PC-9 (cell line): ENCODE results near the gene DPYSL5. TPM values are rescaled to one million over a fixed set of nuclear protein-coding genes. Genes with fewer than 3 reads are reported as not detected.

Experiments used
- BruUV-seq: library from RNA; stranded (reverse); fragments of 400-500 nt; replicated peaks from 2 replicates; lab custom pipeline; 2021; lab: Mats Ljungman, UMichigan
- CTCF ChIA-PET: fragments of 300-600 bp; sonication (Branson Sonifier 250); formaldehyde crosslinking; loops from one replicate; lab custom pipeline; 2022; ENCODE audit warnings: antibody characterized with exemption; lab: Charles Lee
- POLR2A ChIA-PET: fragments of 300-600 bp; sonication (Branson Sonifier 250); formaldehyde crosslinking; loops from one replicate; lab custom pipeline; 2022; ENCODE audit warnings: antibody characterized with exemption; ENCODE audit not compliant: unreplicated experiment; lab: Charles Lee
- DNase-seq, 2 experiments: peaks; one replicate each; pipeline versions ENCODE4 v3.0.0 to v3.0.0-alpha.2; 2015 to 2022; ENCODE audit warnings: mixed read lengths in 1 of 2
- H2AFZ ChIP-seq: fragments of 200-600 bp; sonication (generic); 2 replicates; pipeline ENCODE4 v1.8.1; 2017; ENCODE audit warnings: antibody characterized with exemption
- H3F3A ChIP-seq: fragments of 200-600 bp; sonication (generic); 2 replicates; pipeline ENCODE4 v1.8.1; 2017; ENCODE audit warnings: antibody characterized with exemption, mild to moderate bottlenecking, low read depth; ENCODE audit not compliant: insufficient read depth
- H3K27ac ChIP-seq: fragments of 200-600 bp; sonication (generic); 2 replicates; pipeline ENCODE4 v1.6.1; 2016; ENCODE audit warnings: mixed run types
- H3K27me3 ChIP-seq: fragments of 200-600 bp; sonication (generic); 2 replicates; pipeline ENCODE4 v1.6.1; 2016; ENCODE audit warnings: low read depth, mixed run types; ENCODE audit not compliant: insufficient read depth
- H3K36me3 ChIP-seq: fragments of 200-600 bp; sonication (generic); 2 replicates; pipeline ENCODE4 v1.6.1; 2016; ENCODE audit warnings: low read depth, mixed run types
- H3K4me1 ChIP-seq: fragments of 200-600 bp; sonication (generic); replicated peaks from 2 replicates; pipeline ENCODE4 v1.6.1; 2016; ENCODE audit warnings: mixed run types; ENCODE audit not compliant: insufficient read depth
- H3K4me2 ChIP-seq: fragments of 200-600 bp; sonication (generic); 2 replicates; pipeline ENCODE4 v1.6.1; 2017; ENCODE audit warnings: mixed run types
- H3K4me3 ChIP-seq: fragments of 200-600 bp; sonication (generic); 2 replicates; pipeline ENCODE4 v1.6.1; 2016; ENCODE audit warnings: mixed run types
- H3K79me2 ChIP-seq: fragments of 200-600 bp; sonication (generic); 2 replicates; pipeline ENCODE4 v1.6.1; 2017; ENCODE audit warnings: low read depth, mixed run types
- H3K9me2 ChIP-seq: fragments of 200-600 bp; sonication (generic); 2 replicates; pipeline ENCODE4 v1.8.1; 2017; ENCODE audit warnings: mild to moderate bottlenecking; ENCODE audit not compliant: insufficient read depth
- H3K9me3 ChIP-seq: fragments of 200-600 bp; sonication (generic); 2 replicates; pipeline ENCODE4 v1.8.1; 2016; ENCODE audit warnings: low read depth; ENCODE audit not compliant: insufficient read depth
- H4K20me1 ChIP-seq: fragments of 200-600 bp; sonication (generic); 2 replicates; pipeline ENCODE4 v1.8.1; 2017; ENCODE audit not compliant: insufficient read depth
- EZH2 ChIP-seq: fragments of 200-600 bp; sonication (generic); IDR thresholded peaks from 2 replicates; pipeline ENCODE4 v1.8.0; 2017; ENCODE audit warnings: antibody characterized with exemption, low read depth
- intact Hi-C: fragments of 100-400 bp; cut with micrococcal nuclease; formaldehyde crosslinking; loops from one replicate; pipeline ENCODE4 v1.10.0; 2022; ENCODE audit not compliant: unreplicated experiment
- total RNA-seq: library from RNA; stranded (reverse); gene quantifications from 2 replicates; pipeline ENCODE4 v1.2.3, GENCODE V29; 2021
- TF ChIP-seq, protein P1 (sequence below): fragments of 200-600 bp; sonication (generic); conservative IDR thresholded peaks from 2 replicates; pipeline ENCODE4 v1.6.1; 2017; ENCODE audit warnings: mixed run types, antibody characterized with exemption, mild to moderate bottlenecking, moderate library complexity

The DPYSL5 gene
- total RNA-seq, 1 experiment from 2014 or later, result not detected

GRCh38 chr2:26892922-26893524 is 45.1 kb downstream of the DPYSL5 start:
- ChIA-PET CTCF (no interaction called here), POLR2A (no interaction called here)
- H3K4me3 ChIP-seq, result no peak overlapping the region
- no peak overlapping the region for H3K4me2 ChIP-seq
- no peaks in the 10 kb centered on the region for H3F3A ChIP-seq
- no peaks in the 10 kb centered on the region for H3K9me2 ChIP-seq
- no peak for DNase-seq
- no peaks in the 10 kb centered on the region for H3K4me1 ChIP-seq
- no peak overlapping the region for H2AFZ ChIP-seq
- H3K27ac ChIP-seq, result no peak overlapping the region
- no peaks in the 10 kb centered on the region for H3K9me3 ChIP-seq
- intact Hi-C loops, result no loop called here
- peaks cover 46% of the 10 kb centered on the region for H3K27me3 ChIP-seq
- no peaks in the 10 kb centered on the region for H3K36me3 ChIP-seq
- no peaks in the 10 kb centered on the region for H3K79me2 ChIP-seq
- no TSS peak for BruUV-seq
- no peak for TF ChIP-seq EZH2
- TF ChIP-seq, protein P1, sequence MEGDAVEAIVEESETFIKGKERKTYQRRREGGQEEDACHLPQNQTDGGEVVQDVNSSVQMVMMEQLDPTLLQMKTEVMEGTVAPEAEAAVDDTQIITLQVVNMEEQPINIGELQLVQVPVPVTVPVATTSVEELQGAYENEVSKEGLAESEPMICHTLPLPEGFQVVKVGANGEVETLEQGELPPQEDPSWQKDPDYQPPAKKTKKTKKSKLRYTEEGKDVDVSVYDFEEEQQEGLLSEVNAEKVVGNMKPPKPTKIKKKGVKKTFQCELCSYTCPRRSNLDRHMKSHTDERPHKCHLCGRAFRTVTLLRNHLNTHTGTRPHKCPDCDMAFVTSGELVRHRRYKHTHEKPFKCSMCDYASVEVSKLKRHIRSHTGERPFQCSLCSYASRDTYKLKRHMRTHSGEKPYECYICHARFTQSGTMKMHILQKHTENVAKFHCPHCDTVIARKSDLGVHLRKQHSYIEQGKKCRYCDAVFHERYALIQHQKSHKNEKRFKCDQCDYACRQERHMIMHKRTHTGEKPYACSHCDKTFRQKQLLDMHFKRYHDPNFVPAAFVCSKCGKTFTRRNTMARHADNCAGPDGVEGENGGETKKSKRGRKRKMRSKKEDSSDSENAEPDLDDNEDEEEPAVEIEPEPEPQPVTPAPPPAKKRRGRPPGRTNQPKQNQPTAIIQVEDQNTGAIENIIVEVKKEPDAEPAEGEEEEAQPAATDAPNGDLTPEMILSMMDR, result no peak
- H4K20me1 ChIP-seq, result no peaks in the 10 kb centered on the region

GRCh38 chr2:26894136-26894535 is 46.2 kb downstream of the DPYSL5 start:
- TF ChIP-seq, protein P1, result no peak
- no peak for TF ChIP-seq EZH2
- H3K27me3 ChIP-seq, result peaks cover 41% of the 10 kb centered on the region

GRCh38 chr2:26897807-26898479 is 50.0 kb downstream of the DPYSL5 start:
- Histone ChIP-seq H3K27me3 (peaks cover 37% of the 10 kb centered on the region; the same call in 1 of the 2 replicates), H3K4me1 (no peaks in the 10 kb centered on the region), H3K4me2 (no peak overlapping the region), H3K9me2 (no peaks in the 10 kb centered on the region), H3K79me2 (no peaks in the 10 kb centered on the region), H4K20me1 (no peaks in the 10 kb centered on the region), H3K4me3 (no peak overlapping the region), H3K27ac (no peak overlapping the region), H3K9me3 (no peaks in the 10 kb centered on the region), H3F3A (no peaks in the 10 kb centered on the region), H3K36me3 (no peaks in the 10 kb centered on the region), H2AFZ (no peak overlapping the region)
- ChIA-PET POLR2A (interaction anchor here (1.0 kb wide), 1 partner anchor 113 kb away, joined by 6 read pairs; no protein-coding TSS in a partner anchor), CTCF (no interaction called here)
- TF ChIP-seq, protein P1, result no peak
- TF ChIP-seq EZH2, result no peak
- no peak for DNase-seq
- BruUV-seq, result no TSS peak
- intact Hi-C loops, result no loop called here

More at GRCh38 chr2:26894136-26894535, 46.2 kb downstream of the DPYSL5 start:
- Histone ChIP-seq H3K27ac (no peak overlapping the region), H3K79me2 (no peaks in the 10 kb centered on the region), H3K4me2 (no peak overlapping the region), H3K4me1 (no peaks in the 10 kb centered on the region), H4K20me1 (no peaks in the 10 kb centered on the region), H3K9me2 (no peaks in the 10 kb centered on the region), H3F3A (no peaks in the 10 kb centered on the region), H3K9me3 (no peaks in the 10 kb centered on the region), H2AFZ (no peak overlapping the region), H3K4me3 (no peak overlapping the region), H3K36me3 (no peaks in the 10 kb centered on the region)
- intact Hi-C loops, result no loop called here
- POLR2A ChIA-PET, result no interaction called here
- CTCF ChIA-PET, result no interaction called here
- no TSS peak for BruUV-seq
- no peak for DNase-seq
